Omental fat pad (tissue), 4 donors: Measurements from ENCODE around the gene RABAC1. TPM values are rescaled to one million over a fixed set of nuclear protein-coding genes. Genes with fewer than 3 reads are reported as not detected.

ENCODE experiments used
- ATAC-seq: fragments of 150-250 bp; one replicate; pipeline ENCODE4 v1.9.1; 2016; ENCODE audit warnings: mild to moderate bottlenecking, moderate library complexity; ENCODE audit not compliant: low FRiP score
- DNase-seq: peaks from one replicate; pipeline ENCODE4 v3.0.0-alpha.2; 2019; ENCODE audit warnings: low spot score
- CTCF ChIP-seq, 3 donors: fragments of 450-650 bp; IDR thresholded peaks; one replicate each; pipeline ENCODE4 v1.5.1; 2016 to 2017; ENCODE audit warnings: antibody characterized with exemption in 3 of 3, mild to moderate bottlenecking in 3 of 3, moderate library complexity in 2 of 3
- total RNA-seq, 4 donors: library from RNA; depleted of rRNA; stranded (reverse); fragments of >200 nt; gene quantifications; one replicate each; pipeline ENCODE4 v1.1.0, GENCODE V29; 2016

The RABAC1 gene
- 100 to 1,000 TPM; 132 to 192 (median 167) TPM for total RNA-seq

- TF ChIP-seq CTCF (IDR thresholded peaks at IDR 0.05): no peak
- peak; percentile 70 for DNase-seq
Observed at GRCh38 chr19:41959056-41960053, at the start of gene RABAC1. RABAC1 (minus strand) TSS chr19:41959321; CDS start chr19:41959292, 29 bp downstream.

GRCh38 chr19:42006569-42006968, 47.4 kb upstream of the RABAC1 start:
- no peak for DNase-seq
- no peak for TF ChIP-seq CTCF (IDR thresholded peaks at IDR 0.05)
- ATAC-seq: no peak

More at GRCh38 chr19:41959056-41960053, at the start of gene RABAC1:
- peak; percentile 87 for ATAC-seq

- no peak for TF ChIP-seq CTCF (IDR thresholded peaks at IDR 0.05)
- no peak for ATAC-seq
Observed at GRCh38 chr19:42005504-42005903, 46.4 kb upstream of the RABAC1 start.

GRCh38 chr19:42003506-42004294, 44.6 kb upstream of the RABAC1 start:
- ATAC-seq: no peak
- TF ChIP-seq CTCF (IDR thresholded peaks at IDR 0.05): no peak
- DNase-seq: no peak

More at GRCh38 chr19:42005504-42005903, 46.4 kb upstream of the RABAC1 start:
- DNase-seq: no peak

- TF ChIP-seq CTCF (IDR thresholded peaks at IDR 0.05): no peak
- no peak for ATAC-seq
- no peak for DNase-seq
Observed at GRCh38 chr19:41999878-42000208, 40.7 kb upstream of the RABAC1 start.

GRCh38 chr19:41999071-41999877, 40.2 kb upstream of the RABAC1 start:
- TF ChIP-seq CTCF (IDR thresholded peaks at IDR 0.05): no peak
- no peak for ATAC-seq
- DNase-seq: no peak
